Kidney (tissue), 14 donors: ENCODE data around the gene ZDHHC21. TPM values are rescaled to one million over a fixed set of nuclear protein-coding genes. Genes with fewer than 3 reads are reported as not detected.
A peak's percentile ranks its signal among the peaks of the same experiment; 100 is the strongest.

Source experiments
- DNase-seq, 5 donors: peaks; one replicate each; pipeline ENCODE4 v3.0.0-alpha.2; 2013 to 2020
- FAIRE-seq: peaks from 2 replicates; lab custom pipeline; 2012; peaks lifted over from hg19 to GRCh38; lab: Jason Lieb, UNC
- H3K27ac ChIP-seq, 2 donors: one replicate each; pipeline ENCODE4 v1.7.0; 2013; ENCODE audit warnings: low read depth in 2 of 2, low read length in 2 of 2, inconsistent platforms in 1 of 2
- H3K27me3 ChIP-seq: one replicate; pipeline ENCODE4 v1.7.1; 2013; ENCODE audit warnings: low read length, inconsistent platforms; ENCODE audit not compliant: control insufficient read depth, insufficient read depth
- H3K36me3 ChIP-seq, 3 donors: one replicate each; pipeline versions ENCODE4 v1.7.0 to v1.7.1; 2013; ENCODE audit warnings: low read length in 3 of 3, control low read depth in 1 of 3, inconsistent platforms in 1 of 3; ENCODE audit not compliant: insufficient read depth in 3 of 3, control insufficient read depth in 2 of 3
- H3K4me1 ChIP-seq, 3 donors: one replicate each; pipeline versions ENCODE4 v1.7.0 to v1.7.1; 2013; ENCODE audit warnings: low read length in 3 of 3, inconsistent platforms in 1 of 3, low read depth in 1 of 3; ENCODE audit not compliant: control insufficient read depth in 2 of 3, insufficient read depth in 2 of 3
- H3K4me3 ChIP-seq, 3 donors: one replicate each; pipeline versions ENCODE4 v1.7.0 to v1.8.1; 2013; ENCODE audit warnings: low read length in 3 of 3, control low read depth in 1 of 3, inconsistent platforms in 1 of 3
- H3K9ac ChIP-seq, 3 donors: one replicate each; pipeline versions ENCODE4 v1.7.0 to v1.7.1; 2013; ENCODE audit warnings: low read length in 3 of 3, control low read depth in 1 of 3, inconsistent platforms in 1 of 3
- H3K9me3 ChIP-seq, 3 donors: one replicate each; pipeline versions ENCODE4 v1.7.0 to v1.7.1; 2013; ENCODE audit warnings: low read length in 3 of 3, control low read depth in 1 of 3, inconsistent platforms in 1 of 3; ENCODE audit not compliant: control insufficient read depth in 2 of 3, insufficient read depth in 1 of 3
- intact Hi-C: fragments of 100-400 bp; cut with DNase I; formaldehyde crosslinking; loops from one replicate; pipeline ENCODE4 v1.11.1; 2022
- polyA plus RNA-seq: library from polyadenylated mRNA; stranded (reverse); fragments of 350-450 nt; fragmentation: Illumina TruSeq; extraction: RNeasy Lipid Tissue Mini Kit (QIAGEN cat#74804); gene quantifications from one replicate; pipeline ENCODE4 v1.2.3, GENCODE V29; 2014; ENCODE audit warnings: low read depth, low replicate concordance; ENCODE audit not compliant: insufficient read depth
- total RNA-seq: library from RNA; stranded (reverse); fragmentation: NEBNext Ultra II Directional; extraction: Animal tissue kit (Norgen Biotek cat#: 25700); gene quantifications from one replicate; pipeline ENCODE4 v1.2.1, GENCODE V29; 2021
- TF ChIP-seq, protein P1 (sequence below): IDR thresholded peaks from 3 replicates; pipeline ENCODE4 v1.5.1; 2012; ENCODE audit warnings: mild to moderate bottlenecking, moderate library complexity, borderline replicate concordance; ENCODE audit not compliant: insufficient read depth; ENCODE audit errors: extremely low read depth
- donor health status: control.
- donor health status: control.
- donor health status: control.
- donor health status: control.
- donor health status: control.
- donor health status: DM: yes; HTN: yes; CAD: no.
- donor health status: Normal renal cell carcinoma (clear cell type).

Gene ZDHHC21
- total and polyA plus RNA-seq, 2 donors from 2014 or later, result 4.0 to 15.2 TPM

DNA sequence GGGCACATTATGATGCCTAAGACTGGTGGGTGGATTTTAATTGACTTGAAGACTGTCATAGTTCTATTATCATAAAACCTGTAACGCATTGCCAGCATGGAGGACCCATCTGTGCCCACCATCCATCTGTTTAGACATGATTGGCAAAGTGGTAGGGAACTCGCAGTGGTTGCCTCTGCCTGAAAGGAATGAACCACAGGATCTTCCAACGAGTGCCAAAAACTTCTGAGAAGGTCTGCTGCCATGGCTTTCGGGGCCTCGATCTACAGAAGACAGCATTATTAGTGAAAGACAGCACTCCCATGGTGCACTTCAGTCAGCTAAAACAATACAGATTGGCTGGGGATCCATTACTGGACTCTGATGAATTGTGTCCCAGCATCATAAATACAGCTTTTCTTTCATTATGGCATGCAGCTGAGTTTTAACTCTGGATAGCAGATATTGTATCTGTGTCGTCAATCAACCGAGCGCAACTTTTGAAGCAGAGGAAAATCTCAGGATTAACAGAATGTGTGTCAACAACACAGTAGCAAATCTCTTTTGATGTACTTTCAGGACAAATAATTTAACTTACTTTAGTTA is 74.3 kb downstream of the ZDHHC21 start:
- no peaks in the 10 kb centered on the region for H3K27me3 ChIP-seq
- FAIRE-seq, result no peak
- TF ChIP-seq, protein P1, sequence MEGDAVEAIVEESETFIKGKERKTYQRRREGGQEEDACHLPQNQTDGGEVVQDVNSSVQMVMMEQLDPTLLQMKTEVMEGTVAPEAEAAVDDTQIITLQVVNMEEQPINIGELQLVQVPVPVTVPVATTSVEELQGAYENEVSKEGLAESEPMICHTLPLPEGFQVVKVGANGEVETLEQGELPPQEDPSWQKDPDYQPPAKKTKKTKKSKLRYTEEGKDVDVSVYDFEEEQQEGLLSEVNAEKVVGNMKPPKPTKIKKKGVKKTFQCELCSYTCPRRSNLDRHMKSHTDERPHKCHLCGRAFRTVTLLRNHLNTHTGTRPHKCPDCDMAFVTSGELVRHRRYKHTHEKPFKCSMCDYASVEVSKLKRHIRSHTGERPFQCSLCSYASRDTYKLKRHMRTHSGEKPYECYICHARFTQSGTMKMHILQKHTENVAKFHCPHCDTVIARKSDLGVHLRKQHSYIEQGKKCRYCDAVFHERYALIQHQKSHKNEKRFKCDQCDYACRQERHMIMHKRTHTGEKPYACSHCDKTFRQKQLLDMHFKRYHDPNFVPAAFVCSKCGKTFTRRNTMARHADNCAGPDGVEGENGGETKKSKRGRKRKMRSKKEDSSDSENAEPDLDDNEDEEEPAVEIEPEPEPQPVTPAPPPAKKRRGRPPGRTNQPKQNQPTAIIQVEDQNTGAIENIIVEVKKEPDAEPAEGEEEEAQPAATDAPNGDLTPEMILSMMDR, result no peak

DNA sequence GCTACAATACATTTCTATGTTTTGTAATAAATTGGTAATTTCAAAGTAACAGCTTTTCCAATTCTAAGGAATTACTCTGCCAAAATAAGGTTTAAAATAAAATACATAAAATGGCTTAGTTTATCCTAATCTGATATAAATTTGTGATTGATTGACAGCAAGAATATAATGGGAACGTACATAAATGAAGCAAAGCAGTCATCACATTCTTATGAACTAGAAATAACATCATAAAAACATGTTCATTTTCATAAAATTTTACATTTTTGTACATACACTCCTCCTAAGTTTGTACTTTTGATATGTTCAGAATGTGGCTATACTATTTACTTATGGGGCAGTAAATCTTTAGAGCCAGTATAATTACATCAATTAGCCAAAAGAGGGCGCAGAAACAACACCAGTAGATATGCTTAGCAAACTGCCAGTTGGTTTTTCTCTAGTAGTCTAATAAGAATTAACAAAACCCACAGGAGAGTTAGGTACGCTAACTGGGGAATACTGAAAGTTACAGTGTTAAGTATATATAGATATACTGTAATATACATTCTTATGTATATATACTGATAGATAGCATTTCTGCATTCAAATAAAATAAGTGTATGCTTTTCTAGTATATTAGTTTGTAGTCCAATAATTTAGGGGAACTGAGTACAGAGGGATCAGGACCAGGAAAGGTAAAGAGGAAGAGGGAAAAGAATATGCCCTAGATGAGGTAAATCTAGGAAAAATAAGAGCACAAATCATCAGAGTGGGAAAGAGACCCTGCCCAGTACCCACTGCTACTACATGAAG is 76.8 kb downstream of the ZDHHC21 start:
- H3K27ac ChIP-seq, result no peak overlapping the region
- peak in 2 of 5 donors; percentile 61 to 76 for DNase-seq
- no peak overlapping the region for H3K9ac ChIP-seq
- intact Hi-C loops, result no loop called here
- no peaks in the 10 kb centered on the region for H3K9me3 ChIP-seq
- no peaks in the 10 kb centered on the region for H3K27me3 ChIP-seq
- peak; percentile 96 for FAIRE-seq
- TF ChIP-seq, protein P1, result peak; percentile 68
- H3K36me3 ChIP-seq, result peaks cover 0 to 3% (median 0%) of the 10 kb centered on the region in 3 donors
- H3K4me1 ChIP-seq, result no peaks in the 10 kb centered on the region
- H3K4me3 ChIP-seq, result no peak overlapping the region

More for the DNA sequence above, 74.3 kb downstream of the ZDHHC21 start:
- Histone ChIP-seq H3K9me3 (no peaks in the 10 kb centered on the region), H3K9ac (no peak overlapping the region), H3K27ac (no peak overlapping the region), H3K36me3 (peaks cover 0 to 3% (median 0%) of the 10 kb centered on the region in 3 donors), H3K4me1 (no peaks in the 10 kb centered on the region), H3K4me3 (no peak overlapping the region)
- no peak for DNase-seq
- intact Hi-C loops, result no loop called here

DNA sequence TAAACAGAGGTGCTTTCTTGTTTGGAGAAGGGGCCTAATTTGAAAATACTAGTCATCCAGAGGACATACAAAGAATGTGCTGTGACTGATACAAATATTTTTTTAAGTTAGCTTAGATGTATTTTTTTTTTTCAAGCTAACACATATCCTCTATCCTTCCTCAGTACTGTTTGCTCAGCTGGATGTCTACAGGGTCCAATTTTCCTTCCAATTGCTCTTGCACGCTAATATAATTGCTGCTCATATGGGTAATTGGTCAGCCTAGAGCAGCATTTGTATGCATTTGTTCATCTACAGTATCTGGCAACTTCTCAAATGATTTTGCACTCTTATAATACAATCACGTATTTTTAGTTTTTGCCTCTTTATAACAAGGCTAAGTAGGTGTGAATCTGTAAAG is 84.7 kb downstream of the ZDHHC21 start:
- H3K9me3 ChIP-seq, result no peaks in the 10 kb centered on the region
- no peak overlapping the region for H3K4me3 ChIP-seq
- no peaks in the 10 kb centered on the region for H3K4me1 ChIP-seq
- no peak overlapping the region for H3K27ac ChIP-seq
- H3K9ac ChIP-seq, result no peak overlapping the region
- TF ChIP-seq, protein P1, result no peak
- H3K36me3 ChIP-seq, result no peaks in the 10 kb centered on the region
- intact Hi-C loops, result loop anchor here (10.0 kb wide), 1 partner anchor 54 kb away; no protein-coding TSS in a partner anchor
- H3K27me3 ChIP-seq, result no peaks in the 10 kb centered on the region
- no peak for FAIRE-seq
- no peak for DNase-seq
